Muscle of arm (tissue), 14 donors: ENCODE data around the gene MOV10. TPM values are rescaled to one million over a fixed set of nuclear protein-coding genes. Genes with fewer than 3 reads are reported as not detected.
"Not testable (repeated sequence)": the region's sequence is repeated elsewhere in the genome, so short reads cannot be mapped to it uniquely, and the experiment has no call there.

Experiments used
- DNase-seq: peaks from one replicate; pipeline ENCODE4 v3.0.0-alpha.2; 2013
- long read RNA-seq, 11 donors: transcript quantifications; one replicate each; lab custom pipeline, GENCODE V29; 2026
- polyA plus RNA-seq, 12 donors: library from polyadenylated mRNA; unstranded; fragments of 120-200 nt; gene quantifications; one replicate each; pipeline ENCODE4 v1.2.1, GENCODE V29; 2013; ENCODE audit not compliant: insufficient read length in 12 of 12

MOV10 gene
- polyA plus RNA-seq, result 10 to 100 TPM in 11 of 12 donors, not detected in 1; 44.6 to 98.3 (median 50.6) TPM
- long read RNA-seq, donor 1, partial matches to known transcripts, result 7 of 14 reads
- long read RNA-seq, donor 1, other reads (novel, unspliced or antisense), result 0 of 14 reads
- long read RNA-seq, donor 2, partial matches to known transcripts, result 77 of 307 reads
- long read RNA-seq, donor 2, other reads (novel, unspliced or antisense), result 227 of 307 reads
- long read RNA-seq, donor 3, partial matches to known transcripts, result 34 of 104 reads
- long read RNA-seq, donor 3, other reads (novel, unspliced or antisense), result 65 of 104 reads
- long read RNA-seq, donor 4, partial matches to known transcripts, result 23 of 79 reads
- long read RNA-seq, donor 4, other reads (novel, unspliced or antisense), result 56 of 79 reads
- long read RNA-seq, donor 5, partial matches to known transcripts, result 630 of 768 reads
- long read RNA-seq, donor 5, other reads (novel, unspliced or antisense), result 130 of 768 reads
- long read RNA-seq, donor 6, partial matches to known transcripts, result 26 of 130 reads
- long read RNA-seq, donor 6, other reads (novel, unspliced or antisense), result 102 of 130 reads
- long read RNA-seq, donor 7, partial matches to known transcripts, result 24 of 93 reads
- long read RNA-seq, donor 7, other reads (novel, unspliced or antisense), result 68 of 93 reads
- long read RNA-seq, donor 8, transcript MOV10-205 (3 exons, 610 nt), result major isoform, 7 of 317 reads
- long read RNA-seq, donor 8, partial matches to known transcripts, result 85 of 317 reads
- long read RNA-seq, donor 8, other reads (novel, unspliced or antisense), result 223 of 317 reads
- long read RNA-seq, donor 9, partial matches to known transcripts, result 106 of 209 reads
- long read RNA-seq, donor 9, other reads (novel, unspliced or antisense), result 102 of 209 reads
- long read RNA-seq, donor 10, partial matches to known transcripts, result 187 of 267 reads
- long read RNA-seq, donor 10, other reads (novel, unspliced or antisense), result 72 of 267 reads
- long read RNA-seq, donor 11, partial matches to known transcripts, result 169 of 262 reads
- long read RNA-seq, donor 11, other reads (novel, unspliced or antisense), result 91 of 262 reads

GRCh38 chr1:112674440-112674985 lies at the start of gene MOV10:
MOV10 (plus strand) TSS chr1:112674659; CDS start chr1:112674913, 254 bp downstream.
- DNase-seq, result peak; percentile 76

- DNase-seq, result no peak
Measured at GRCh38 chr1:112625696-112626095, 48.8 kb upstream of the MOV10 start.

GRCh38 chr1:112626193-112626592 lies 48.3 kb upstream of the MOV10 start:
- no peak for DNase-seq

GRCh38 chr1:112626887-112627286 lies 47.6 kb upstream of the MOV10 start:
- DNase-seq, result no peak

GRCh38 chr1:112628516-112628915 lies 45.9 kb upstream of the MOV10 start:
- DNase-seq, result no peak

GRCh38 chr1:112629256-112629655 lies 45.2 kb upstream of the MOV10 start:
- no peak for DNase-seq

- no peak for DNase-seq
Measured at GRCh38 chr1:112633628-112634027, 40.8 kb upstream of the MOV10 start.

- no peak for DNase-seq
Measured at GRCh38 chr1:112634367-112634766, 40.1 kb upstream of the MOV10 start.

GRCh38 chr1:112636056-112636455 lies 38.4 kb upstream of the MOV10 start:
- DNase-seq, result no peak

GRCh38 chr1:112636597-112637253 lies 37.7 kb upstream of the MOV10 start:
- no peak for DNase-seq

GRCh38 chr1:112637254-112638109 lies 37.0 kb upstream of the MOV10 start:
- no peak for DNase-seq

GRCh38 chr1:112638110-112638428 lies 36.4 kb upstream of the MOV10 start:
- no peak for DNase-seq

GRCh38 chr1:112640437-112640836 lies 34.0 kb upstream of the MOV10 start:
- DNase-seq, result not testable (repeated sequence)

- DNase-seq, result no peak
Measured at GRCh38 chr1:112643080-112643479, 31.4 kb upstream of the MOV10 start.

GRCh38 chr1:112646225-112646624 lies 28.2 kb upstream of the MOV10 start:
- no peak for DNase-seq

GRCh38 chr1:112651205-112651604 lies 23.3 kb upstream of the MOV10 start:
- DNase-seq, result no peak

- no peak for DNase-seq
Measured at GRCh38 chr1:112665857-112666256, 8.6 kb upstream of the MOV10 start.

GRCh38 chr1:112666946-112667345 lies 7.5 kb upstream of the MOV10 start:
- DNase-seq, result no peak

GRCh38 chr1:112672009-112672408 lies 2.5 kb upstream of the MOV10 start:
- no peak for DNase-seq

GRCh38 chr1:112672842-112673241 lies 1.6 kb upstream of the MOV10 start:
- no peak for DNase-seq
